ENCODE measurements around the gene IFT27.

Gene IFT27

DNA sequence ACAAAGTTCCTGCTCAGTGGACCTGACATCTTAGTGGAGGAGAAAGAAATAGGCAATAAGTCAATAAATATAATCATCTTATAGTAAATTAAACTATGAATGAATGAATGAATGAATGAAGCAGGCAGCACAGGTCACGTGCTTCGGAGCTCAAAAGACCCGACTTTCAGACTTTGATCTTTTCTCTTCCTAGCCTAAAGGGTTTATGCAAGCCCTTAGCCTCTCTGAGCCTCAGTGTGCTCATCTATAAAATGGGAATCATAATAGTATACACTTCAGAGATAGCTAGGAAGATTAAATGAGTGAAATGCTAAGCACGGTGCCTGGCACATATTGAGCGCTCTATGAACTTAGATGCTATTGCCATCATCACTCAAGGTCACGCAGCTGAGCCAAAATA is 33.4 kb upstream of the IFT27 start:
- peaks cover 0 to 7% (median 0%) of the 10 kb centered on the region in 4 experiments for H3K4me1 ChIP-seq (ENCODE audit: control extremely low read depth in 1 of 4, control insufficient read depth in 4 of 4, insufficient read depth in 4 of 4, low read length in 3 of 4)
- peaks cover 0 to 26% (median 12%) of the 10 kb centered on the region in 5 experiments for H3K27me3 ChIP-seq (replicated peaks in 2 of 5; ENCODE audit: control insufficient read depth in 4 of 5, insufficient read depth in 5 of 5, low read length in 4 of 5)
- H3K27ac ChIP-seq (ENCODE audit: insufficient read depth in 1 of 2, low read depth in 1 of 2, low read length in 2 of 2, poor library complexity in 1 of 2, severe bottlenecking in 2 of 2), result no peak overlapping the region
- H3K4me3 ChIP-seq (ENCODE audit: control insufficient read depth in 1 of 7, extremely low read depth in 1 of 7, insufficient read depth in 4 of 7, low read depth in 2 of 7, low read length in 6 of 7), result no peak overlapping the region
- no peak for DNase-seq
- ChIA-PET POLR2A (no interaction called here), CTCF (interaction anchor here (1.0 kb wide), 1 partner anchor 248 kb away, joined by 3 read pairs; no protein-coding TSS in a partner anchor)
- H3K36me3 ChIP-seq (ENCODE audit: control insufficient read depth in 4 of 4, insufficient read depth in 4 of 4, low read length in 3 of 4), result no peaks in the 10 kb centered on the region
- H3K9me3 ChIP-seq (ENCODE audit: control extremely low read depth in 1 of 5, control insufficient read depth in 4 of 5, insufficient read depth in 2 of 5, low read depth in 1 of 5, low read length in 4 of 5), result no peaks in the 10 kb centered on the region
- 100% methylated on average over 3 of the region's 6 CpGs for WGBS (ENCODE audit: insufficient coverage)

- ChIA-PET CTCF (interaction anchor here (1.0 kb wide), 1 partner anchor 248 kb away, joined by 3 read pairs; no protein-coding TSS in a partner anchor), POLR2A (no interaction called here)
- Histone ChIP-seq H3K4me3 (ENCODE audit: control insufficient read depth in 1 of 7, extremely low read depth in 1 of 7, insufficient read depth in 4 of 7, low read depth in 2 of 7, low read length in 6 of 7) (no peak overlapping the region), H3K27me3 (replicated peaks in 2 of 5; ENCODE audit: control insufficient read depth in 4 of 5, insufficient read depth in 5 of 5, low read length in 4 of 5) (peaks cover 0 to 24% (median 11%) of the 10 kb centered on the region in 5 experiments), H3K4me1 (ENCODE audit: control extremely low read depth in 1 of 4, control insufficient read depth in 4 of 4, insufficient read depth in 4 of 4, low read length in 3 of 4) (peaks cover 0 to 7% (median 0%) of the 10 kb centered on the region in 4 experiments), H3K36me3 (ENCODE audit: control insufficient read depth in 4 of 4, insufficient read depth in 4 of 4, low read length in 3 of 4) (no peaks in the 10 kb centered on the region), H3K27ac (ENCODE audit: insufficient read depth in 1 of 2, low read depth in 1 of 2, low read length in 2 of 2, poor library complexity in 1 of 2, severe bottlenecking in 2 of 2) (no peak overlapping the region), H3K9me3 (ENCODE audit: control extremely low read depth in 1 of 5, control insufficient read depth in 4 of 5, insufficient read depth in 2 of 5, low read depth in 1 of 5, low read length in 4 of 5) (no peaks in the 10 kb centered on the region)
- WGBS (ENCODE audit: insufficient coverage), result no CpG with 5 or more reads among the region's 1 CpG
- DNase-seq, result no peak
These were observed 32.9 kb upstream of the IFT27 start for GRCh38 chr22:36808721-36809344.

DNA sequence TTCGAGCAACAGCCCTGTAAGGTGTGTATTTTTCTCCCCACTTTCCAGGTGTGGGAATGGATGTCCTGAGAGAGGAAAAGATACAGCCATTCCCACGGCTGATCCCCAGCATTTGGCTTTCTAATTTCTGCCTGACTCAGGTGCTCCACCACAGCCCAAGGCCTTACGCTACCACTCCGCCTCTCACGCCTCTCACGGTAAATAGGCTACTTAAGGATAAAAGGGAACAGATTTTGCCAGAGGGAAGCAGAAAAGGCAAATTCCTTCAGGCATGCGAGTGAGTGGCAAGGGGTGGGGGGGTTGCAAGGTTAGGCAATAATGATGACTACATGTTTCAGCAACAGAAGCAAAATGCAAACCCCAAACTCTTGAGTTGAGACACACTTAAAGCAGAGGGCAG is 31.7 kb upstream of the IFT27 start:
- H3K36me3 ChIP-seq (ENCODE audit: control insufficient read depth in 4 of 4, insufficient read depth in 4 of 4, low read length in 3 of 4), result no peaks in the 10 kb centered on the region
- ChIA-PET CTCF (no interaction called here), POLR2A (no interaction called here)
- peaks cover 0 to 7% (median 0%) of the 10 kb centered on the region in 4 experiments for H3K4me1 ChIP-seq (ENCODE audit: control extremely low read depth in 1 of 4, control insufficient read depth in 4 of 4, insufficient read depth in 4 of 4, low read length in 3 of 4)
- no peak overlapping the region for H3K4me3 ChIP-seq (ENCODE audit: control insufficient read depth in 1 of 7, extremely low read depth in 1 of 7, insufficient read depth in 4 of 7, low read depth in 2 of 7, low read length in 6 of 7)
- no peak overlapping the region for H3K27ac ChIP-seq (ENCODE audit: insufficient read depth in 1 of 2, low read depth in 1 of 2, low read length in 2 of 2, poor library complexity in 1 of 2, severe bottlenecking in 2 of 2)
- no peak for DNase-seq
- peaks cover 0 to 21% (median 5%) of the 10 kb centered on the region in 5 experiments for H3K27me3 ChIP-seq (replicated peaks in 2 of 5; ENCODE audit: control insufficient read depth in 4 of 5, insufficient read depth in 5 of 5, low read length in 4 of 5)
- H3K9me3 ChIP-seq (ENCODE audit: control extremely low read depth in 1 of 5, control insufficient read depth in 4 of 5, insufficient read depth in 2 of 5, low read depth in 1 of 5, low read length in 4 of 5), result no peaks in the 10 kb centered on the region
- 99% methylated on average over 6 of the region's 7 CpGs for whole genome bisulfite sequencing (ENCODE audit: insufficient coverage)

DNA sequence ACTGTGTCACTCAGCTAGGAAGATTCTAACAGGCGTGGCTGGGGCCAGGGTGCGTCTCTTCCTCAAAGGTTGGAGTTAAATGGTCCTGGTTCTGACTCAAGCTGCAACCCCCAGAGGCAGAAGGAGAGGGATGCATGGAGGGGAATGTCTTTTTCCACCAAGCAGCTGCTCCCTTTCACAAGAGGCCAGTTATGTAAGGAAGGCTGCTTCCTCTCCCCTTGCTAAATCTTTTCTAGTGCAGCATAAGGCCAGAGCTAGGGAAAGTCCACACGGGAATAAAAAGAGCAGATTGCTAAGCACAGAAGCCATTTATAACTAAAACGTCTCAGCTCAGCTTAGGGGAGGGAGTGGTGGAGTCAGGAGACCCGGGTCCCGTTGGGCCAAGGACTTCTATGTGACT is 30.9 kb upstream of the IFT27 start:
- POLR2A ChIA-PET, result interaction anchor here (0.5 kb wide), 1 partner anchor 60 kb away, joined by 3 read pairs; no protein-coding TSS in a partner anchor
- Histone ChIP-seq H3K4me1 (ENCODE audit: control extremely low read depth in 1 of 4, control insufficient read depth in 4 of 4, insufficient read depth in 4 of 4, low read length in 3 of 4) (peaks cover 0 to 7% (median 0%) of the 10 kb centered on the region in 4 experiments), H3K4me3 (ENCODE audit: control insufficient read depth in 1 of 7, extremely low read depth in 1 of 7, insufficient read depth in 4 of 7, low read depth in 2 of 7, low read length in 6 of 7) (no peak overlapping the region), H3K27me3 (replicated peaks in 2 of 5; ENCODE audit: control insufficient read depth in 4 of 5, insufficient read depth in 5 of 5, low read length in 4 of 5) (peaks cover 0 to 22% (median 5%) of the 10 kb centered on the region in 5 experiments), H3K9me3 (ENCODE audit: control extremely low read depth in 1 of 5, control insufficient read depth in 4 of 5, insufficient read depth in 2 of 5, low read depth in 1 of 5, low read length in 4 of 5) (no peaks in the 10 kb centered on the region), H3K27ac (ENCODE audit: insufficient read depth in 1 of 2, low read depth in 1 of 2, low read length in 2 of 2, poor library complexity in 1 of 2, severe bottlenecking in 2 of 2) (no peak overlapping the region), H3K36me3 (ENCODE audit: control insufficient read depth in 4 of 4, insufficient read depth in 4 of 4, low read length in 3 of 4) (no peaks in the 10 kb centered on the region)
- WGBS (ENCODE audit: insufficient coverage), result 92% methylated on average over 6 of the region's 6 CpGs
- CTCF ChIA-PET, result interaction anchor here (0.9 kb wide), 1 partner anchor 46 kb away, joined by 3 read pairs; no protein-coding TSS in a partner anchor
- DNase-seq, result no peak

GRCh38 chr22:36803358-36803757 is 27.4 kb upstream of the IFT27 start:
- no peak overlapping the region for H3K27ac ChIP-seq (ENCODE audit: insufficient read depth in 1 of 2, low read depth in 1 of 2, low read length in 2 of 2, poor library complexity in 1 of 2, severe bottlenecking in 2 of 2)
- no peaks in the 10 kb centered on the region for H3K9me3 ChIP-seq (ENCODE audit: control extremely low read depth in 1 of 5, control insufficient read depth in 4 of 5, insufficient read depth in 2 of 5, low read depth in 1 of 5, low read length in 4 of 5)
- H3K4me1 ChIP-seq (ENCODE audit: control extremely low read depth in 1 of 4, control insufficient read depth in 4 of 4, insufficient read depth in 4 of 4, low read length in 3 of 4), result peaks cover 0 to 4% (median 0%) of the 10 kb centered on the region in 4 experiments
- peaks cover 0 to 22% (median 5%) of the 10 kb centered on the region in 5 experiments for H3K27me3 ChIP-seq (replicated peaks in 2 of 5; ENCODE audit: control insufficient read depth in 4 of 5, insufficient read depth in 5 of 5, low read length in 4 of 5)
- no CpG with 5 or more reads among the region's 1 CpG for WGBS (ENCODE audit: insufficient coverage)
- DNase-seq, result no peak
- H3K4me3 ChIP-seq (ENCODE audit: control insufficient read depth in 1 of 7, extremely low read depth in 1 of 7, insufficient read depth in 4 of 7, low read depth in 2 of 7, low read length in 6 of 7), result no peak overlapping the region
- CTCF ChIA-PET, result interaction anchor here (0.6 to 1.8 kb wide), 4 partner anchors 9 to 50 kb away, joined by 3 to 4 read pairs (median 3); no protein-coding TSS in a partner anchor
- POLR2A ChIA-PET, result no interaction called here
- H3K36me3 ChIP-seq (ENCODE audit: control insufficient read depth in 4 of 4, insufficient read depth in 4 of 4, low read length in 3 of 4), result no peaks in the 10 kb centered on the region

GRCh38 chr22:36798674-36799066 is 22.8 kb upstream of the IFT27 start:
- H3K36me3 ChIP-seq (ENCODE audit: control insufficient read depth in 4 of 4, insufficient read depth in 4 of 4, low read length in 3 of 4), result no peaks in the 10 kb centered on the region
- H3K4me3 ChIP-seq (ENCODE audit: control insufficient read depth in 1 of 7, extremely low read depth in 1 of 7, insufficient read depth in 4 of 7, low read depth in 2 of 7, low read length in 6 of 7), result no peak overlapping the region
- H3K4me1 ChIP-seq (ENCODE audit: control extremely low read depth in 1 of 4, control insufficient read depth in 4 of 4, insufficient read depth in 4 of 4, low read length in 3 of 4), result peaks cover 0 to 10% (median 0%) of the 10 kb centered on the region in 4 experiments
- H3K9me3 ChIP-seq (ENCODE audit: control extremely low read depth in 1 of 5, control insufficient read depth in 4 of 5, insufficient read depth in 2 of 5, low read depth in 1 of 5, low read length in 4 of 5), result no peaks in the 10 kb centered on the region
- CTCF ChIA-PET, result interaction anchor here (0.5 to 1.1 kb wide), 2 partner anchors 22 to 462 kb away, joined by 3 read pairs; no protein-coding TSS in a partner anchor
- WGBS (ENCODE audit: insufficient coverage), result 97% methylated on average over 9 of the region's 11 CpGs
- H3K27ac ChIP-seq (ENCODE audit: insufficient read depth in 1 of 2, low read depth in 1 of 2, low read length in 2 of 2, poor library complexity in 1 of 2, severe bottlenecking in 2 of 2), result no peak overlapping the region
- POLR2A ChIA-PET, result no interaction called here
- no peak for DNase-seq
- H3K27me3 ChIP-seq (replicated peaks in 2 of 5; ENCODE audit: control insufficient read depth in 4 of 5, insufficient read depth in 5 of 5, low read length in 4 of 5), result peaks cover 0 to 7% (median 0%) of the 10 kb centered on the region in 5 experiments

DNA sequence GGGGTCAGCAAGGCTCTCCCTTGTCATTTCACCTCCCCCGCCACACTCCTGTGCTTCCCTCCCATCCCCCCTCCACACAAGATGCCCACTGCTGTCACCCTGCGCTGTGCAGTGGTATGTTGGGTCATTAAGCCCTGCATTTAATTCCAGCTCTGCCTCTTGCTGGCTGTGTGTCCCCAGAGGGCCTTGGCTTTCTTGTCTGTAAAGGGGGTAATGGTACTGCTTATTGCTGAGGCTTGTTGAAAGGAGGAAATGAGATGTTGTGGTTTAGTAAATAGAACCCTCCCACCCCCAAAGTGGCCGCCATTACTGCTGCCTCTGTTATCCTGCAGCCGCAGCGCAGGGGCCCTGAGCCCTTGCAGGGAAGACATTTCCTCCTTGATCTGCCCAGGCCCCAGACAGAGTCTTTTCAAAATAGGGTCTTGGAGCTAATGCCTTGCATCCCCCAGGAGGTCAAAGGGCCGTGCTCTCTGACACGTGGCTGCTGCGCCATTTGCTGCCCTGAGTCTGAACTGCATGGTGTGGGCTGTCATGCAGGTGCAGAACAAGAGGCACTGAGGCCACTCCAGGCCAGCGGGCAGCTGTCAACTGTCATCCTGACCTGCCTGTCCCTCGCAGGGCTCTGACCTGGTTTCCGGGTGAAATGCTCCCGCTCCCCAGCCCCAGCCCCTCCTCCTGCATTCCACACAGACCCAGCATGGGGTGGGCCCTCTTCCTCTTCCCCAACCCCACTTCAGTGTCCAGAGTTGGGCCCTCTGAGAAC is 22.2 kb upstream of the IFT27 start:
- no peak overlapping the region for H3K4me3 ChIP-seq (ENCODE audit: control insufficient read depth in 1 of 7, extremely low read depth in 1 of 7, insufficient read depth in 4 of 7, low read depth in 2 of 7, low read length in 6 of 7)
- CTCF ChIA-PET, result no interaction called here
- no peak for DNase-seq
- no peaks in the 10 kb centered on the region for H3K9me3 ChIP-seq (ENCODE audit: control extremely low read depth in 1 of 5, control insufficient read depth in 4 of 5, insufficient read depth in 2 of 5, low read depth in 1 of 5, low read length in 4 of 5)
- H3K27ac ChIP-seq (ENCODE audit: insufficient read depth in 1 of 2, low read depth in 1 of 2, low read length in 2 of 2, poor library complexity in 1 of 2, severe bottlenecking in 2 of 2), result no peak overlapping the region
- H3K27me3 ChIP-seq (replicated peaks in 2 of 5; ENCODE audit: control insufficient read depth in 4 of 5, insufficient read depth in 5 of 5, low read length in 4 of 5), result peaks cover 0 to 5% (median 0%) of the 10 kb centered on the region in 5 experiments
- no peaks in the 10 kb centered on the region for H3K36me3 ChIP-seq (ENCODE audit: control insufficient read depth in 4 of 4, insufficient read depth in 4 of 4, low read length in 3 of 4)
- peaks cover 0 to 10% (median 0%) of the 10 kb centered on the region in 4 experiments for H3K4me1 ChIP-seq (ENCODE audit: control extremely low read depth in 1 of 4, control insufficient read depth in 4 of 4, insufficient read depth in 4 of 4, low read length in 3 of 4)
- 94% methylated on average over 7 of the region's 12 CpGs for WGBS (ENCODE audit: insufficient coverage)
- POLR2A ChIA-PET, result no interaction called here

Measured in common myeloid progenitor, CD34-positive (primary cell).